ENCODE measurements around the gene DDB1. TPM values are rescaled to one million over a fixed set of nuclear protein-coding genes. Genes with fewer than 3 reads are reported as not detected.

DDB1 gene
- total and polyA plus RNA-seq, 2 of the 13 experiments (the other 11 are each of a cell fraction or from before 2014, with no cell fraction given) = 217 to 266 TPM

- intact Hi-C loops (cut with micrococcal nuclease; ENCODE audit: unreplicated experiment) (no loop called here), in situ Hi-C loops (cut with HindIII; ENCODE audit: extremely low pct_ligation_motif_present, low pct_unique_long_range_greater_than_20kb) (no loop called here)
- peaks cover 55 to 94% of the 10 kb centered on the region in 2 experiments for H3K36me3 ChIP-seq (replicated peaks in 1 of 2; ENCODE audit: control insufficient read depth in 1 of 2, insufficient read depth in 2 of 2, low read length in 2 of 2)
- no peaks in the 10 kb centered on the region for H3K27me3 ChIP-seq (ENCODE audit: control insufficient read depth in 1 of 2, insufficient read depth in 2 of 2, low read length in 2 of 2)
- ATAC-seq = no peak
- TF ChIP-seq RERE (CRISPR knock-in tag; IDR thresholded peaks at IDR 0.05; ENCODE audit: low read depth) (no peak), STAT6 (CRISPR knock-in tag; IDR thresholded peaks at IDR 0.05; ENCODE audit: borderline replicate concordance) (no peak), RFX3 (CRISPR knock-in tag; IDR thresholded peaks at IDR 0.05) (no peak), HMG20A (CRISPR knock-in tag; IDR thresholded peaks at IDR 0.05; ENCODE audit: borderline replicate concordance) (no peak), ATF4 (CRISPR knock-in tag; IDR thresholded peaks at IDR 0.05) (no peak), ELK4 (CRISPR knock-in tag; IDR thresholded peaks at IDR 0.05; ENCODE audit: borderline replicate concordance) (no peak), GTF3A (CRISPR knock-in tag; conservative IDR thresholded peaks at IDR 0.05) (no peak), E2F2 (CRISPR knock-in tag; IDR thresholded peaks at IDR 0.05; ENCODE audit: borderline replicate concordance) (no peak)
- CTCF ChIA-PET (ENCODE audit: low intra/inter-chr PET ratio, low total read pairs) = no interaction called here
- no peak overlapping the region for H3K4me2 ChIP-seq (ENCODE audit: low read depth, low read length)
- H4K20me1 ChIP-seq (ENCODE audit: insufficient read depth, low read length) = 0 out of 2 replicates have a peak, but pooled peaks cover 2% of the 10 kb centered on the region
- FAIRE-seq = no peak
- H3K79me2 ChIP-seq (ENCODE audit: insufficient read depth, low read length) = peaks cover 3% of the 10 kb centered on the region
- no peaks in the 10 kb centered on the region for H3K9me3 ChIP-seq (ENCODE audit: low read length)
- no peak overlapping the region for H3K27ac ChIP-seq (ENCODE audit: extremely low read length, insufficient read depth, low read length)
- H3K4me3 ChIP-seq (replicated peaks in 1 of 3; ENCODE audit: insufficient read depth in 1 of 3, low read depth in 2 of 3, low read length in 3 of 3) = no peak overlapping the region
- no TSS peak for BruUV-seq (replicated peaks)
- peaks cover under 1% of the 10 kb centered on the region; the same call in 1 of the 2 replicates for H3K4me1 ChIP-seq (ENCODE audit: insufficient read depth, low read length)
- no peak overlapping the region for H3K9ac ChIP-seq (ENCODE audit: insufficient read depth, low read depth, low read length)
- no peak for DNase-seq (ENCODE audit: low spot score)
- POLR2A ChIA-PET = interaction anchor here (1.2 kb wide), 1 partner anchor 87 kb away, joined by 4 read pairs; the partner anchor contains the start of gene TMEM216
- H2AFZ ChIP-seq (ENCODE audit: low read length) = no peak overlapping the region
- 97% methylated on average over 5 of the region's 7 CpGs for WGBS (ENCODE audit: low lambda C conversion rate)
These were observed 27.5 kb downstream of the DDB1 start for GRCh38 chr11:61305417-61305816.
